Hematopoietic multipotent progenitor cell treated with erythropoietin and hydrocortisone succinate and interleukin-3 and kit ligand, for 15 days (in vitro differentiated cells): ENCODE data around the gene APOC1.
A peak's percentile ranks its signal among the peaks of the same experiment; 100 is the strongest.
"Not testable (repeated sequence)": the region's sequence is repeated elsewhere in the genome, so short reads cannot be mapped to it uniquely, and the experiment has no call there.

Experiments used
- DNase-seq: peaks from one replicate; pipeline ENCODE4 v3.0.0-alpha.2; 2015; ENCODE audit warnings: low spot score

APOC1 gene

DNA sequence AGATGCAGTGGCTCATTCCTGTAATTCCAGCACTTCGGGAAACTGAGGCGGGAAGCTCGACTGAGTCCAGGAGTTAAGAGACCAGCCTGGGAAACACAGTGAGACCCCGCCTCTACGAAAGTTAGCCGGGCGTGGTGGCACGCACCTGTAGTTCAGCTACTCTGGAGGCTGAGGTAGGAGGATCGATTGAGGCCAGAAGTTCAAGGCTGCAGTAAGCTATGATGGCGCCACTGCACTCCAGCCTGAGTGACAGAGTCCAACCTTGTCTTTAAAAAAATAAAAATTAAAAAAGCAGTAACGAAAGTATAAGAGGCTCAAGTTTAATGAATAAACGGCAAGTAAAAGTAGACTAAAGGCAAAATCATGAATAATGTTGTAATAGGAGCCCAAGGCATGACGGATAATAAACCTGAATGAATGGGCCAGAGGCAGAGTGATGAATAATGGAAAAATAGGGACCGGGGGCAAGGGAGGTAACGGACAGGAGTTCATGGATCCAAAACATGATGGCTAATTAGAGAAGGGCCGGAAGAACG lies 24.5 kb upstream of the APOC1 start:
- DNase-seq = no peak

- DNase-seq = peak; percentile 100
Measured at GRCh38 chr19:44890366-44891015, 23.9 kb upstream of the APOC1 start.

GRCh38 chr19:44891016-44891882 lies 23.2 kb upstream of the APOC1 start, which contains the start of gene TOMM40:
Gene TOMM40, plus strand, starts transcription at chr19:44891254. Its CDS starts 162 bp downstream, at chr19:44891416.
- no peak for DNase-seq

GRCh38 chr19:44892932-44893331 lies 21.5 kb upstream of the APOC1 start:
- no peak for DNase-seq

DNA sequence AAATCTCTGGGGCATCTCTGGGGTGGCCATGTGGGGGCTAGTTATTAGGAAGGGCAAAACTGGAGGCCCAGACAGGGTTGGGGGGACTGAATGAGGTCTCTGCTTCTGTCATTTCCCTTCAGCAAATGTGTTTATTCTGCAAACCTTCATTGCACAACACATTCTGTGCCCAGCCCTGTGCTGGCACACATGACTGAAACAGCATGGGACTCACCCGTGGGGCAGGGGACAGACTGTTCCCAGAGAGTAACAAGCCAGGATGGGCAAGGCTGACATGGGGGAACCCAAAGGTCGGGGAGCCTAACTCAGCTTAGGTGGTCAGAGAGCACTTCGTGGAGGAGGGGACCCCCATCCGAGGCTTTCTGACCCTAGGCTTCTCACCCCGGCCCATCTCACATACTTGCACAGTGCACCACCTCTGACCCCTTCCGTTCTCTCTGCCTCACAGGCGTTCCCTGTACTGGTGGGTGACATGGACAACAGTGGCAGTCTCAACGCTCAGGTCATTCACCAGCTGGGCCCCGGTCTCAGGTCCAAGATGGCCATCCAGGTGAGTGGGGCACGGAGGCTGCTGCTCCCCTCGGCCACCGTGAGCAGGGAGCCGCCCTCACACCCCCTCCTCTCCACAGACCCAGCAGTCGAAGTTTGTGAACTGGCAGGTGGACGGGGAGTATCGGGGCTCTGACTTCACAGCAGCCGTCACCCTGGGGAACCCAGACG lies 20.9 kb upstream of the APOC1 start:
- DNase-seq = no peak

DNA sequence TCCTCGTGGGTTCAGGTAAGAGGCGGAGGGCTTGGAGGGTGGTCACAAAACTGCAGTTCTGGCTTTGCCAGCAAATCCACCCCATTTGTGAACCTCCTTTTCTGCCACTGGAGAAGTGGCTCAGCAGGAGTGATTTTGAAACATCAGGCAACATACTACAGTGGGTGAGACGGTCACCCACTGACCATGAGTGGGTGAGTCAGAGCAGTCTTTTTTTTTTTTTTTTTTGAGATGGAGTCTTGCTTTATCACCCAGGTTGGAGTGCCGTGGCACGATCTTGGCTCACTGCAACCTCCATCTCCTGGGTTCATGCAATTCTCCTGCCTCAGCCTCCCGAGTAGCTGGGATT lies 20.4 kb upstream of the APOC1 start:
- no peak for DNase-seq

GRCh38 chr19:44894946-44895345 lies 19.5 kb upstream of the APOC1 start:
- no peak for DNase-seq

- no peak for DNase-seq
Measured at GRCh38 chr19:44897835-44898234, 16.6 kb upstream of the APOC1 start.

- DNase-seq = no peak
Measured at GRCh38 chr19:44900328-44901244, 13.8 kb upstream of the APOC1 start.

- DNase-seq = no peak
Measured at GRCh38 chr19:44903216-44903601, 11.2 kb upstream of the APOC1 start.

DNA sequence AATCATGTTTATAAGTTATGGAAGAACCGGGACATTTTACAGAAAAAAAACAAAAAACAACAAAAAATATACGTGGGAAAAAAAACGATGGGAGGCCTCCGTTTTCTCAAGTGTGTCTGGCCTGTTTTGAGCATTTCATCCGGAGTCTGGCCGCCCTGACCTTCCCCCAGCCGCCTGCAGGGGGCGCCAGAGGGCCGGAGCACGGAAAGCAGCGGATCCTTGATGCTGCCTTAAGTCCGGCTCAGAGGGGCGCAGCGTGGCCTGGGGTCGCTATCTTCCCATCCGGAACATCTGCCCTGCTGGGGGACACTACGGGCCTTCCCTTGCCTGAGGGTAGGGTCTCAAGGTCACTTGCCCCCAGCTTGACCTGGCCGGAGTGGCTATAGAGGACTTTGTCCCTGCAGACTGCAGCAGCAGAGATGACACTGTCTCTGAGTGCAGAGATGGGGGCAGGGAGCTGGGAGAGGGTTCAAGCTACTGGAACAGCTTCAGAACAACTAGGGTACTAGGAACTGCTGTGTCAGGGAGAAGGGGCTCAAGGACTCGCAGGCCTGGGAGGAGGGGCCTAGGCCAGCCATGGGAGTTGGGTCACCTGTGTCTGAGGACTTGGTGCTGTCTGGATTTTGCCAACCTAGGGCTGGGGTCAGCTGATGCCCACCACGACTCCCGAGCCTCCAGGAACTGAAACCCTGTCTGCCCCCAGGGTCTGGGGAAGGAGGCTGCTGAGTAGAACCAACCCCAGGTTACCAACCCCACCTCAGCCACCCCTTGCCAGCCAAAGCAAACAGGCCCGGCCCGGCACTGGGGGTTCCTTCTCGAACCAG lies 10.6 kb upstream of the APOC1 start:
- peak; percentile 78 for DNase-seq

GRCh38 chr19:44904426-44904994 lies 9.9 kb upstream of the APOC1 start:
- no peak for DNase-seq

DNA sequence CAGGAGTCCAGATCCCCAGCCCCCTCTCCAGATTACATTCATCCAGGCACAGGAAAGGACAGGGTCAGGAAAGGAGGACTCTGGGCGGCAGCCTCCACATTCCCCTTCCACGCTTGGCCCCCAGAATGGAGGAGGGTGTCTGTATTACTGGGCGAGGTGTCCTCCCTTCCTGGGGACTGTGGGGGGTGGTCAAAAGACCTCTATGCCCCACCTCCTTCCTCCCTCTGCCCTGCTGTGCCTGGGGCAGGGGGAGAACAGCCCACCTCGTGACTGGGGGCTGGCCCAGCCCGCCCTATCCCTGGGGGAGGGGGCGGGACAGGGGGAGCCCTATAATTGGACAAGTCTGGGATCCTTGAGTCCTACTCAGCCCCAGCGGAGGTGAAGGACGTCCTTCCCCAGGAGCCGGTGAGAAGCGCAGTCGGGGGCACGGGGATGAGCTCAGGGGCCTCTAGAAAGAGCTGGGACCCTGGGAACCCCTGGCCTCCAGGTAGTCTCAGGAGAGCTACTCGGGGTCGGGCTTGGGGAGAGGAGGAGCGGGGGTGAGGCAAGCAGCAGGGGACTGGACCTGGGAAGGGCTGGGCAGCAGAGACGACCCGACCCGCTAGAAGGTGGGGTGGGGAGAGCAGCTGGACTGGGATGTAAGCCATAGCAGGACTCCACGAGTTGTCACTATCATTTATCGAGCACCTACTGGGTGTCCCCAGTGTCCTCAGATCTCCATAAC lies 8.8 kb upstream of the APOC1 start, which contains the start of gene APOE:
Gene APOE (plus strand): TSS at position 360 of the 724 bp plus-strand sequence. CDS start 829 bp downstream, outside the sequence.
- no peak for DNase-seq

DNA sequence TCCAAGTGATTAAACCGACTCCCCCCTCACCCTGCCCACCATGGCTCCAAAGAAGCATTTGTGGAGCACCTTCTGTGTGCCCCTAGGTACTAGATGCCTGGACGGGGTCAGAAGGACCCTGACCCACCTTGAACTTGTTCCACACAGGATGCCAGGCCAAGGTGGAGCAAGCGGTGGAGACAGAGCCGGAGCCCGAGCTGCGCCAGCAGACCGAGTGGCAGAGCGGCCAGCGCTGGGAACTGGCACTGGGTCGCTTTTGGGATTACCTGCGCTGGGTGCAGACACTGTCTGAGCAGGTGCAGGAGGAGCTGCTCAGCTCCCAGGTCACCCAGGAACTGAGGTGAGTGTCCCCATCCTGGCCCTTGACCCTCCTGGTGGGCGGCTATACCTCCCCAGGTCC lies 6.8 kb upstream of the APOC1 start:
- no peak for DNase-seq

DNA sequence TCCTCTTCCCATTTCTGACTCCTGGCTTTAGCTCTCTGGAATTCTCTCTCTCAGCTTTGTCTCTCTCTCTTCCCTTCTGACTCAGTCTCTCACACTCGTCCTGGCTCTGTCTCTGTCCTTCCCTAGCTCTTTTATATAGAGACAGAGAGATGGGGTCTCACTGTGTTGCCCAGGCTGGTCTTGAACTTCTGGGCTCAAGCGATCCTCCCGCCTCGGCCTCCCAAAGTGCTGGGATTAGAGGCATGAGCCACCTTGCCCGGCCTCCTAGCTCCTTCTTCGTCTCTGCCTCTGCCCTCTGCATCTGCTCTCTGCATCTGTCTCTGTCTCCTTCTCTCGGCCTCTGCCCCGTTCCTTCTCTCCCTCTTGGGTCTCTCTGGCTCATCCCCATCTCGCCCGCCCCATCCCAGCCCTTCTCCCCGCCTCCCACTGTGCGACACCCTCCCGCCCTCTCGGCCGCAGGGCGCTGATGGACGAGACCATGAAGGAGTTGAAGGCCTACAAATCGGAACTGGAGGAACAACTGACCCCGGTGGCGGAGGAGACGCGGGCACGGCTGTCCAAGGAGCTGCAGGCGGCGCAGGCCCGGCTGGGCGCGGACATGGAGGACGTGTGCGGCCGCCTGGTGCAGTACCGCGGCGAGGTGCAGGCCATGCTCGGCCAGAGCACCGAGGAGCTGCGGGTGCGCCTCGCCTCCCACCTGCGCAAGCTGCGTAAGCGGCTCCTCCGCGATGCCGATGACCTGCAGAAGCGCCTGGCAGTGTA lies 6.2 kb upstream of the APOC1 start:
- DNase-seq = no peak

DNA sequence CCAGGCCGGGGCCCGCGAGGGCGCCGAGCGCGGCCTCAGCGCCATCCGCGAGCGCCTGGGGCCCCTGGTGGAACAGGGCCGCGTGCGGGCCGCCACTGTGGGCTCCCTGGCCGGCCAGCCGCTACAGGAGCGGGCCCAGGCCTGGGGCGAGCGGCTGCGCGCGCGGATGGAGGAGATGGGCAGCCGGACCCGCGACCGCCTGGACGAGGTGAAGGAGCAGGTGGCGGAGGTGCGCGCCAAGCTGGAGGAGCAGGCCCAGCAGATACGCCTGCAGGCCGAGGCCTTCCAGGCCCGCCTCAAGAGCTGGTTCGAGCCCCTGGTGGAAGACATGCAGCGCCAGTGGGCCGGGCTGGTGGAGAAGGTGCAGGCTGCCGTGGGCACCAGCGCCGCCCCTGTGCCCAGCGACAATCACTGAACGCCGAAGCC lies 5.6 kb upstream of the APOC1 start:
- no peak for DNase-seq

- peak; percentile 59 for DNase-seq
Measured at GRCh38 chr19:44909775-44910174, 4.6 kb upstream of the APOC1 start.

- DNase-seq = not testable (repeated sequence)
Measured at GRCh38 chr19:44911896-44912295, 2.5 kb upstream of the APOC1 start.

- peak; percentile 40 for DNase-seq
Measured at GRCh38 chr19:44912854-44913253, 1.6 kb upstream of the APOC1 start.
